Ascending aorta (tissue), 2 donors: ENCODE data around the gene DSTN. TPM values are rescaled to one million over a fixed set of nuclear protein-coding genes. Genes with fewer than 3 reads are reported as not detected.

Experiments used
- DNase-seq, 2 donors: peaks; one replicate each; pipeline ENCODE4 v3.0.0-alpha.2; 2019; ENCODE audit warnings: low spot score in 2 of 2
- H3K27ac ChIP-seq, 2 donors: fragments of 200-600 bp; sonication (generic); one replicate each; pipeline ENCODE4 v1.5.1; 2016 to 2017; ENCODE audit warnings: mild to moderate bottlenecking in 1 of 2
- H3K27me3 ChIP-seq: fragments of 200-600 bp; sonication (generic); one replicate; pipeline ENCODE4 v1.5.1; 2017
- H3K36me3 ChIP-seq, 2 donors: fragments of 200-600 bp; sonication (generic); one replicate each; pipeline ENCODE4 v1.5.1; 2016
- H3K4me1 ChIP-seq, 2 donors: fragments of 200-600 bp; sonication (generic); one replicate each; pipeline ENCODE4 v1.5.1; 2016 to 2017; ENCODE audit warnings: mild to moderate bottlenecking in 1 of 2
- H3K4me3 ChIP-seq, 2 donors: fragments of 200-600 bp; sonication (generic); one replicate each; pipeline ENCODE4 v1.5.1; 2016 to 2017; ENCODE audit warnings: mild to moderate bottlenecking in 1 of 2
- H3K9me3 ChIP-seq, 2 donors: fragments of 200-600 bp; sonication (generic); one replicate each; pipeline ENCODE4 v1.5.1; 2016
- CTCF ChIP-seq, 3 experiments: fragments of 200-600 bp in 2 of 3; fragments of 450-650 bp in 1 of 3; sonication (generic) in 2 of 3; IDR thresholded peaks; one replicate each; pipeline ENCODE4 v1.5.1; 2016 to 2019; ENCODE audit warnings: antibody characterized with exemption in 3 of 3, mild to moderate bottlenecking in 1 of 3, moderate library complexity in 1 of 3
- intact Hi-C: fragments of 100-400 bp; cut with DNase I; formaldehyde crosslinking; loops from one replicate; pipeline ENCODE4 v1.15.1; 2023
- total RNA-seq: library from RNA; depleted of rRNA; stranded (reverse); fragments of >200 nt; gene quantifications from one replicate; pipeline ENCODE4 v1.1.0, GENCODE V29; 2016

The DSTN gene
- total RNA-seq, 1 donor from 2014 or later, result 452 TPM

- no peaks in the 10 kb centered on the region for H3K27me3 ChIP-seq
- no peak overlapping the region for H3K27ac ChIP-seq
- H3K4me3 ChIP-seq, result no peak overlapping the region
- DNase-seq, result no peak
- TF ChIP-seq CTCF (IDR thresholded peaks at IDR 0.05), result no peak
- intact Hi-C loops, result no loop called here
- H3K9me3 ChIP-seq, result no peaks in the 10 kb centered on the region
- H3K36me3 ChIP-seq, result no peaks in the 10 kb centered on the region
- H3K4me1 ChIP-seq, result peaks cover 9 to 31% of the 10 kb centered on the region in 2 donors
Measured at GRCh38 chr20:17538517-17539170, 31.2 kb upstream of the DSTN start.

GRCh38 chr20:17541596-17541995 is 28.3 kb upstream of the DSTN start:
- intact Hi-C loops, result no loop called here
- Histone ChIP-seq H3K36me3 (no peaks in the 10 kb centered on the region), H3K9me3 (no peaks in the 10 kb centered on the region), H3K4me1 (peaks cover 18 to 42% of the 10 kb centered on the region in 2 donors), H3K4me3 (no peak overlapping the region), H3K27me3 (no peaks in the 10 kb centered on the region), H3K27ac (peak overlapping the region; percentile 69 to 86)
- DNase-seq, result no peak
- no peak for TF ChIP-seq CTCF (IDR thresholded peaks at IDR 0.05)

- Histone ChIP-seq H3K9me3 (no peaks in the 10 kb centered on the region), H3K36me3 (no peaks in the 10 kb centered on the region), H3K4me3 (no peak overlapping the region), H3K4me1 (peaks cover 18 to 44% of the 10 kb centered on the region in 2 donors), H3K27me3 (no peaks in the 10 kb centered on the region), H3K27ac (peak overlapping the region; percentile 69 to 86)
- peak in 1 of 3 experiments; percentile 10 for TF ChIP-seq CTCF (IDR thresholded peaks at IDR 0.05)
- intact Hi-C loops, result loop anchor here (2.0 kb wide), 1 partner anchor 139 kb away; no protein-coding TSS in a partner anchor
- DNase-seq, result no peak
Measured at GRCh38 chr20:17541996-17542395, 27.9 kb upstream of the DSTN start.

GRCh38 chr20:17542481-17542880 is 27.4 kb upstream of the DSTN start:
- peaks cover 18 to 44% of the 10 kb centered on the region in 2 donors for H3K4me1 ChIP-seq
- peak in 1 of 3 experiments; percentile 7 for TF ChIP-seq CTCF (IDR thresholded peaks at IDR 0.05)
- H3K36me3 ChIP-seq, result no peaks in the 10 kb centered on the region

GRCh38 chr20:17542993-17543412 is 26.9 kb upstream of the DSTN start:
- Histone ChIP-seq H3K4me3 (peak overlapping the region in 1 of 2 donors; percentile 10), H3K27me3 (no peaks in the 10 kb centered on the region), H3K9me3 (no peaks in the 10 kb centered on the region), H3K27ac (peak overlapping the region; percentile 69 to 86), H3K4me1 (peaks cover 18 to 41% of the 10 kb centered on the region in 2 donors), H3K36me3 (no peaks in the 10 kb centered on the region)
- TF ChIP-seq CTCF (IDR thresholded peaks at IDR 0.05), result no peak
- DNase-seq, result no peak
- intact Hi-C loops, result loop anchor here (1.0 to 2.0 kb wide), 3 partner anchors 15 to 138 kb away; no protein-coding TSS in a partner anchor

More at GRCh38 chr20:17542481-17542880, 27.4 kb upstream of the DSTN start:
- H3K27me3 ChIP-seq, result no peaks in the 10 kb centered on the region
- H3K4me3 ChIP-seq, result no peak overlapping the region
- intact Hi-C loops, result loop anchor here (2.0 kb wide), 1 partner anchor 138 kb away; no protein-coding TSS in a partner anchor
- peak overlapping the region; percentile 69 to 86 for H3K27ac ChIP-seq
- no peak for DNase-seq
- H3K9me3 ChIP-seq, result no peaks in the 10 kb centered on the region
